BJ (cell line): ENCODE data around the gene RAB9A. TPM values are rescaled to one million over a fixed set of nuclear protein-coding genes. Genes with fewer than 3 reads are reported as not detected.

Source experiments
- CTCF ChIA-PET: fragments of 350-600 bp; formaldehyde crosslinking; extraction: SDS; loops from one replicate; lab custom pipeline; 2021; ENCODE audit warnings: antibody characterized with exemption, inconsistent platforms; lab: Yijun Ruan, JAX
- POLR2A ChIA-PET: fragments of 300-600 bp; sonication (Branson Sonifier 250); formaldehyde crosslinking; extraction: SDS; loops from one replicate; lab custom pipeline; 2021; ENCODE audit warnings: antibody characterized with exemption; lab: Charles Lee
- DNase-seq: peaks from one replicate; pipeline ENCODE4 v3.0.0-alpha.2; 2011; ENCODE audit warnings: low read depth
- H3K27me3 ChIP-seq: 2 replicates; pipeline ENCODE4 v1.6.0; 2011; ENCODE audit warnings: low read length; ENCODE audit not compliant: control insufficient read depth, insufficient read depth
- H3K36me3 ChIP-seq: 2 replicates; pipeline ENCODE4 v1.5.1; 2011; ENCODE audit warnings: low read length; ENCODE audit not compliant: control insufficient read depth, insufficient read depth
- H3K4me3 ChIP-seq: 2 replicates; pipeline ENCODE4 v1.5.1; 2011; ENCODE audit warnings: low read depth, mild to moderate bottlenecking, control low read depth, low read length
- polyA plus RNA-seq: library from polyadenylated mRNA; depleted of rRNA; stranded (reverse); fragments of >200 nt; gene quantifications from 2 replicates; pipeline ENCODE4 v1.2.3, GENCODE V29; 2011
- TF ChIP-seq, protein P1 (sequence below): IDR thresholded peaks from 2 replicates; pipeline ENCODE4 v1.5.1; 2011; ENCODE audit warnings: low read depth, mild to moderate bottlenecking, control low read depth, inconsistent platforms, low read length, moderate library complexity; ENCODE audit not compliant: insufficient read depth

Gene RAB9A
- polyA plus RNA-seq, 1 experiment = 9.8 TPM

DNA sequence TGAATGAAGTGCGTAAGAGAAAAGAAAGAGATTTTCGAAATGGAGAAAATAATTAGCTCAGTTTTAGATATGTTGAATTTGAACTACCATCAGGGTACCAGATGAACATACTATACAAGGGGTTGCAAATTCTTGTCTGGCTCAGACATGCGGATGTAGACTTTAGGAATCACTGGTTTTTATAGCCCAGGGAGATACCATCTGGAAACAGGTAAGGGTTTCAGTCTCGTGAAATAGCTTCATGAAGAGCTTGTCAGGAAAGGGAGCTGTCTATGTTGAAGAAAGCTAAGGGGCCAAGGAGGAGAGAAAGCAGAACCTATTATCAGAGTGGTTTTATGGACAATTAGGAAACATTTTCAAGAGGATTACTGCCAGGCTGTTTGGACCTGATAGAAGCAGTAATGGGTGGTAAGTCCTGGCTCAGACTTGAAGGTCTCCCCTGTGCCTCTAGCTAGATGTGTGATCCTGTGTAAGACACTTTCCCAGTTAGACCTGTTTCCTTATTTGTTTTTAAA lies 6.7 kb downstream of the RAB9A start:
- POLR2A ChIA-PET = no interaction called here
- no peak overlapping the region for H3K4me3 ChIP-seq
- TF ChIP-seq, protein P1, sequence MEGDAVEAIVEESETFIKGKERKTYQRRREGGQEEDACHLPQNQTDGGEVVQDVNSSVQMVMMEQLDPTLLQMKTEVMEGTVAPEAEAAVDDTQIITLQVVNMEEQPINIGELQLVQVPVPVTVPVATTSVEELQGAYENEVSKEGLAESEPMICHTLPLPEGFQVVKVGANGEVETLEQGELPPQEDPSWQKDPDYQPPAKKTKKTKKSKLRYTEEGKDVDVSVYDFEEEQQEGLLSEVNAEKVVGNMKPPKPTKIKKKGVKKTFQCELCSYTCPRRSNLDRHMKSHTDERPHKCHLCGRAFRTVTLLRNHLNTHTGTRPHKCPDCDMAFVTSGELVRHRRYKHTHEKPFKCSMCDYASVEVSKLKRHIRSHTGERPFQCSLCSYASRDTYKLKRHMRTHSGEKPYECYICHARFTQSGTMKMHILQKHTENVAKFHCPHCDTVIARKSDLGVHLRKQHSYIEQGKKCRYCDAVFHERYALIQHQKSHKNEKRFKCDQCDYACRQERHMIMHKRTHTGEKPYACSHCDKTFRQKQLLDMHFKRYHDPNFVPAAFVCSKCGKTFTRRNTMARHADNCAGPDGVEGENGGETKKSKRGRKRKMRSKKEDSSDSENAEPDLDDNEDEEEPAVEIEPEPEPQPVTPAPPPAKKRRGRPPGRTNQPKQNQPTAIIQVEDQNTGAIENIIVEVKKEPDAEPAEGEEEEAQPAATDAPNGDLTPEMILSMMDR = no peak
- CTCF ChIA-PET = interaction anchor here (1.1 kb wide), 1 partner anchor 15 kb away, joined by 3 read pairs; no protein-coding TSS in a partner anchor
- no peak for DNase-seq
- H3K27me3 ChIP-seq = no peaks in the 10 kb centered on the region
- peaks cover 2% of the 10 kb centered on the region; the same call in 1 of the 2 replicates for H3K36me3 ChIP-seq

DNA sequence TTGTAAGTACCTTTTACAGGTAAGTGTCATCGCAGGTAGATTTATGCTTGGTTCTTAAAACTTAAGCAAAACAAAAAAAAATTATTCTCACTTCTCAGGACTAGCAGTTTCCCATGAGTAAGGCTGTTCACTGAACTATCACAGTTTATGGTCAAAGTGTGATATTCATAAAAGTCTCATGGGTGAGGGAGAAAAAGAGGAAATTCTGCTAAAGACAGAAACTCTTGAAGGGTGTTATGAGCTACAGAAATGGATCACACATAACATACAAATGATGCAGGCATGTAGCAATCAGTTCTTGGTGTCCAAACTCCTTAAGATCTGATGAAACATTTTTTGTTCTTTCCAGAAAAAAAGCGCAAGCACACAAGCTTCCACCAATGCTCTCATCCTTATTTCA lies 8.5 kb downstream of the RAB9A start:
- CTCF ChIA-PET = interaction anchor here (0.6 kb wide), 1 partner anchor 93 kb away, joined by 3 read pairs; no protein-coding TSS in a partner anchor
- no peak for DNase-seq
- POLR2A ChIA-PET = no interaction called here
- H3K27me3 ChIP-seq = no peaks in the 10 kb centered on the region
- TF ChIP-seq, protein P1 = no peak
- peaks cover 2% of the 10 kb centered on the region; the same call in 1 of the 2 replicates for H3K36me3 ChIP-seq
- H3K4me3 ChIP-seq = no peak overlapping the region

DNA sequence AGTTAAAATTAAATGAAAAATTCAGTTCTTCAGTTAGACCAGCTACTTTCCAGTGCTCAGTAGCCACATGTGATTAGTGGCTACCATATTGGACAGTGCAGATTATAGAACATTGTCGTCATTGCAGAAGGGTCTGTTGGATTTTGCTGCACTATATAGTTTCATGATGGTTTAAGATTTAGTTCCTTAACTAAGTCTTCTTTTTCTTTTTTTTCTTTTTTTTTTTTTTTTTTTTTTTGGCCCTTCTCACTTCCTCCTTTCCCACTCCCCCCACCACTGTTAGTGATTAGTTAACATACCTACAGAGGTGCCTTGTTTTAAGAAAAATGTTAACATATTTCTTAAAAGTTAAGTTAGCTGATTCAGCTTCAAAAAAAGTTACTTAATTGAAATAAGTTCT lies 9.0 kb downstream of the RAB9A start:
- ChIA-PET POLR2A (no interaction called here), CTCF (interaction anchor here (0.6 kb wide), 1 partner anchor 93 kb away, joined by 3 read pairs; no protein-coding TSS in a partner anchor)
- H3K27me3 ChIP-seq = no peaks in the 10 kb centered on the region
- H3K4me3 ChIP-seq = no peak overlapping the region
- DNase-seq = no peak
- TF ChIP-seq, protein P1 = no peak
- H3K36me3 ChIP-seq = no peaks in the 10 kb centered on the region

DNA sequence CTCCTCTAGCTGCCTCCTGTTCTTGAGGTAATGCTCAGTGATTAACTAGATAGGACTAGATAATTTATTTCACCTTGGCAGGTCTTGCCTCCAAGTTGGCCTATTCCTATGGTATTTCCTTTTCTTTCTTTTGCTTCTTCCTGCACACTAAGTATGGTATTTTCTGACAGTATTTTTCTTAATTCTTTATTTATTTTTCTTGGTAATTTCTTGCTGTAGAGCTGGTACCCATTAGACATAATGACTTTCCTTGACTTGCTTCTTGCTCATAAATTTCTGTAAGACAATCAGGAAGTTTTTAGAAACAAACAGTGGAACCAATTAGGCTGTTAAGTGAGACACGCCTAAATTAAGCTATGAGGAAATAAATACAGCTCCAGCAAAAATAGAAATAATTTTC lies 9.5 kb downstream of the RAB9A start:
- H3K27me3 ChIP-seq = no peaks in the 10 kb centered on the region
- POLR2A ChIA-PET = interaction anchor here (0.7 kb wide), 1 partner anchor 326 kb away, joined by 7 read pairs; no protein-coding TSS in a partner anchor
- TF ChIP-seq, protein P1 = no peak
- no peaks in the 10 kb centered on the region for H3K36me3 ChIP-seq
- H3K4me3 ChIP-seq = no peak overlapping the region
- CTCF ChIA-PET = no interaction called here
- no peak for DNase-seq

DNA sequence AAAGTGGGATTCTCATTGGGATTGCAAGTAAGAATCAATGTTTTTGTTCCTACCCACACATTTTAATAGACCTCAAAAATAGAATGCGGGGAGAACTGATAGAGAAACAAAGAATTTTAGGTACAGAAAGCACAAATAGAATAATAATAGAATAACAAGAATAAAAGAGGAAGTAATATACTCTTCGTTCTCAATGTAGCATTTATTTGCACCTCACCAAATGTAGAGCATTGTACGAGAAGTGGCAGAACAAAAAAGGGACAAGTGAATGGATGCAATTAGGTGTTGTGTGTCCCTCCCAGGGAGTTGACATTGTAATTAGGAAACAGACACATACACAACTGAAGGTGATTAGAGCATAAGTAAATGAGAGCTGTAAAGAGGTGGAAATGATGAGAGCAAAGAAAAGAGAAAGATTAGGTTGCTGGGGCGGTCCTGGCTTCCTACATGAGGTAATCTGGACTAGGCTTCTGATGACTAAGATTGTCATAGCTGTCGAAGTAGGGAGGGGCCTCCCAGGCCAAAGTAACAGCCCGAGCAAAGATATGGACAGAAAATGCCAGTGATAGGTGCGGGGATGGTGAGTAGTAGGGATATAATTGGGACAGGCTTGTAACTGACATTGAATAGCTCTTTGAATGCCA lies 10.4 kb downstream of the RAB9A start:
- DNase-seq = no peak
- CTCF ChIA-PET = no interaction called here
- Histone ChIP-seq H3K36me3 (no peaks in the 10 kb centered on the region), H3K27me3 (no peaks in the 10 kb centered on the region), H3K4me3 (no peak overlapping the region)
- POLR2A ChIA-PET = no interaction called here
- TF ChIP-seq, protein P1 = no peak
